Karpas-422 (cell line): ENCODE measurements around the gene STK36. TPM values are rescaled to one million over a fixed set of nuclear protein-coding genes. Genes with fewer than 3 reads are reported as not detected.
A peak's percentile ranks its signal among the peaks of the same experiment; 100 is the strongest.

Experiments
- DNase-seq: peaks from one replicate; pipeline ENCODE4 v3.0.0-alpha.2; 2015
- H2AFZ ChIP-seq: fragments of 200-600 bp; sonication (generic); 2 replicates; pipeline ENCODE4 v1.6.1; 2014; ENCODE audit warnings: antibody characterized with exemption, low read length, mixed read lengths
- H3K27ac ChIP-seq: fragments of 200-600 bp; sonication (generic); 2 replicates; pipeline ENCODE4 v1.5.1; 2014; ENCODE audit warnings: mild to moderate bottlenecking, low read length, moderate library complexity
- H3K27me3 ChIP-seq: fragments of 200-600 bp; sonication (generic); 2 replicates; pipeline ENCODE4 v1.6.1; 2014; ENCODE audit warnings: low read length, mixed read lengths
- H3K36me3 ChIP-seq: fragments of 200-600 bp; sonication (generic); 2 replicates; pipeline ENCODE4 v1.6.1; 2014; ENCODE audit warnings: low read length, mixed read lengths; ENCODE audit not compliant: insufficient read depth
- H3K4me1 ChIP-seq: fragments of 200-600 bp; sonication (generic); 2 replicates; pipeline ENCODE4 v1.6.1; 2014; ENCODE audit warnings: mild to moderate bottlenecking, low read length, mixed read lengths
- H3K4me2 ChIP-seq: fragments of 200-600 bp; sonication (generic); 2 replicates; pipeline ENCODE4 v1.6.1; 2014; ENCODE audit warnings: low read length, low read depth, mild to moderate bottlenecking; ENCODE audit not compliant: poor library complexity, severe bottlenecking
- H3K4me3 ChIP-seq: fragments of 200-600 bp; sonication (generic); 2 replicates; pipeline ENCODE4 v1.5.1; 2014; ENCODE audit warnings: mild to moderate bottlenecking, antibody characterized with exemption, low read length, mixed read lengths
- H3K79me2 ChIP-seq: fragments of 200-600 bp; sonication (generic); 2 replicates; pipeline ENCODE4 v1.6.1; 2014; ENCODE audit warnings: mild to moderate bottlenecking, low read length, mixed read lengths
- H3K9ac ChIP-seq: fragments of 200-600 bp; sonication (generic); 2 replicates; pipeline ENCODE4 v1.6.0; 2014; ENCODE audit warnings: low read length
- H3K9me2 ChIP-seq: fragments of 200-600 bp; sonication (generic), shearing (Covaris generic); replicated peaks from 2 replicates; pipeline ENCODE4 v1.6.0; 2014; ENCODE audit warnings: mild to moderate bottlenecking, low read length, moderate library complexity; ENCODE audit not compliant: insufficient read depth
- H3K9me3 ChIP-seq: fragments of 300-700, 200-600 bp; sonication (generic); 2 replicates; pipeline ENCODE4 v1.6.1; 2014; ENCODE audit warnings: low read length, mixed read lengths
- H4K20me1 ChIP-seq: fragments of 200-600 bp; sonication (generic); 2 replicates; pipeline ENCODE4 v1.6.1; 2014; ENCODE audit warnings: mild to moderate bottlenecking, antibody characterized with exemption, low read length, low read depth; ENCODE audit not compliant: insufficient read depth
- total RNA-seq: library from RNA; depleted of rRNA; stranded (reverse); fragments of >200 nt; shearing (Covaris generic); gene quantifications from 2 replicates; pipeline ENCODE4 v1.2.3, GENCODE V29; 2014; ENCODE audit warnings: low replicate concordance; rRNA removed

The STK36 gene, protein sequence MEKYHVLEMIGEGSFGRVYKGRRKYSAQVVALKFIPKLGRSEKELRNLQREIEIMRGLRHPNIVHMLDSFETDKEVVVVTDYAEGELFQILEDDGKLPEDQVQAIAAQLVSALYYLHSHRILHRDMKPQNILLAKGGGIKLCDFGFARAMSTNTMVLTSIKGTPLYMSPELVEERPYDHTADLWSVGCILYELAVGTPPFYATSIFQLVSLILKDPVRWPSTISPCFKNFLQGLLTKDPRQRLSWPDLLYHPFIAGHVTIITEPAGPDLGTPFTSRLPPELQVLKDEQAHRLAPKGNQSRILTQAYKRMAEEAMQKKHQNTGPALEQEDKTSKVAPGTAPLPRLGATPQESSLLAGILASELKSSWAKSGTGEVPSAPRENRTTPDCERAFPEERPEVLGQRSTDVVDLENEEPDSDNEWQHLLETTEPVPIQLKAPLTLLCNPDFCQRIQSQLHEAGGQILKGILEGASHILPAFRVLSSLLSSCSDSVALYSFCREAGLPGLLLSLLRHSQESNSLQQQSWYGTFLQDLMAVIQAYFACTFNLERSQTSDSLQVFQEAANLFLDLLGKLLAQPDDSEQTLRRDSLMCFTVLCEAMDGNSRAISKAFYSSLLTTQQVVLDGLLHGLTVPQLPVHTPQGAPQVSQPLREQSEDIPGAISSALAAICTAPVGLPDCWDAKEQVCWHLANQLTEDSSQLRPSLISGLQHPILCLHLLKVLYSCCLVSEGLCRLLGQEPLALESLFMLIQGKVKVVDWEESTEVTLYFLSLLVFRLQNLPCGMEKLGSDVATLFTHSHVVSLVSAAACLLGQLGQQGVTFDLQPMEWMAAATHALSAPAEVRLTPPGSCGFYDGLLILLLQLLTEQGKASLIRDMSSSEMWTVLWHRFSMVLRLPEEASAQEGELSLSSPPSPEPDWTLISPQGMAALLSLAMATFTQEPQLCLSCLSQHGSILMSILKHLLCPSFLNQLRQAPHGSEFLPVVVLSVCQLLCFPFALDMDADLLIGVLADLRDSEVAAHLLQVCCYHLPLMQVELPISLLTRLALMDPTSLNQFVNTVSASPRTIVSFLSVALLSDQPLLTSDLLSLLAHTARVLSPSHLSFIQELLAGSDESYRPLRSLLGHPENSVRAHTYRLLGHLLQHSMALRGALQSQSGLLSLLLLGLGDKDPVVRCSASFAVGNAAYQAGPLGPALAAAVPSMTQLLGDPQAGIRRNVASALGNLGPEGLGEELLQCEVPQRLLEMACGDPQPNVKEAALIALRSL (N-terminal part only)
- 31.0 and 33.5 TPM in 2 replicates for total RNA-seq

DNA sequence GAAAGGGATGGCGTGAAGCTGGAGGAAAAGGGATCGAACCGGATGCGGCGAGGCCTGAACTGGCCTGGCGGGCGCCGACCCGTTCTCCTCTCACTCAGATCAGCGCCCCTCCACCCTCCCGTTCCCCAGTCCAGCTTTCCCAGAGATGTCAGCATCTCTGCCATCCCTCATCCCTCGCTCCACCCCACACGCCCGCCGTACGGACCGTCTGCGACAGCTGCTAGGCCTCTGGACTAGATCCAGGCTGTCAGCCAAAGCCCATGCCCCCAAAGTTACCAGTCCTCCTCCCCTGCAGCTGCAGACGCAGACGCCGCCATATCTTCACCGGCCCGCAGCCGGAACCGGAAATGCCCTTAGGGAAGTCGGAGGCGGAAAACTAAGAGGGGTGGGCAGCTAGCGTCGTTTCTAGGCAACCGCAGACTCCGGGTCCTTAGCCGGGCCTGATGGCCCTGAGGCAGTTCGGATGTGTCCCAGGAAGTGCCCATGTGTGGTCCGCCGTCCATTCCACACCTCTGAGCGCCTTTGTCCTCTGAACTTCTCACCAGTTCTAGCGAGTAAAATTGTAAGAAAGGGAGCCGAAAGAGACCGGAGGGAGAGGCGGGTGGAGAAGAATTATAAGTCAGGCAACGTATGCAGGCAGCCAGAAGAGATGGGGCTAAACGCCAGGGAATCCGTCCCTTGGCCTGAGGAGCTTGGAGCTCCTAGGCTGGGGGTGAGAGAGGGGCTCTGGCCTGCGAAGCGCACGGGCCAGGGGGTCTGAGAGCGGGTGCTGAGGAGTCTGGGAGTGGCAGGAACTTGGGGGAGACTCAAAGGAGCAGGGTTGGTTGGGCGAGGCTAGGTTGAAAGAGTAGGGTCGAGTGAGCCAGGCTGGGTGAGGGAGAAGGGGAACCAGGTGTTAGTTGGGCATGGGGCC is at the start of gene STK36, which contains the start of gene RNF25:
STK36 (plus strand) TSS at position 433 of the 913 bp plus-strand sequence. CDS start 744 bp downstream, outside the sequence.
RNF25 (minus strand) TSS at position 349 of the 913 bp plus-strand sequence; CDS start at position 317, 32 bp downstream.
- Histone ChIP-seq H4K20me1 (no peaks in the 10 kb centered on the region), H3K9ac (peak within 1 kb of the TSS; percentile 75), H3K9me2 (no peaks in the 10 kb centered on the region), H3K4me2 (peak within 1 kb of the TSS; percentile 95), H3K4me1 (peaks cover 16% of the 10 kb centered on the region), H3K4me3 (peak within 1 kb of the TSS; percentile 81), H3K27me3 (no peaks in the 10 kb centered on the region), H3K79me2 (peaks cover 32% of the 10 kb centered on the region), H3K27ac (peak within 1 kb of the TSS; percentile 33; the same call in 1 of the 2 replicates), H3K9me3 (no peaks in the 10 kb centered on the region), H3K36me3 (no peaks in the 10 kb centered on the region), H2AFZ (peak within 1 kb of the TSS; percentile 9; the same call in 1 of the 2 replicates)
- peak; percentile 96 for DNase-seq

DNA sequence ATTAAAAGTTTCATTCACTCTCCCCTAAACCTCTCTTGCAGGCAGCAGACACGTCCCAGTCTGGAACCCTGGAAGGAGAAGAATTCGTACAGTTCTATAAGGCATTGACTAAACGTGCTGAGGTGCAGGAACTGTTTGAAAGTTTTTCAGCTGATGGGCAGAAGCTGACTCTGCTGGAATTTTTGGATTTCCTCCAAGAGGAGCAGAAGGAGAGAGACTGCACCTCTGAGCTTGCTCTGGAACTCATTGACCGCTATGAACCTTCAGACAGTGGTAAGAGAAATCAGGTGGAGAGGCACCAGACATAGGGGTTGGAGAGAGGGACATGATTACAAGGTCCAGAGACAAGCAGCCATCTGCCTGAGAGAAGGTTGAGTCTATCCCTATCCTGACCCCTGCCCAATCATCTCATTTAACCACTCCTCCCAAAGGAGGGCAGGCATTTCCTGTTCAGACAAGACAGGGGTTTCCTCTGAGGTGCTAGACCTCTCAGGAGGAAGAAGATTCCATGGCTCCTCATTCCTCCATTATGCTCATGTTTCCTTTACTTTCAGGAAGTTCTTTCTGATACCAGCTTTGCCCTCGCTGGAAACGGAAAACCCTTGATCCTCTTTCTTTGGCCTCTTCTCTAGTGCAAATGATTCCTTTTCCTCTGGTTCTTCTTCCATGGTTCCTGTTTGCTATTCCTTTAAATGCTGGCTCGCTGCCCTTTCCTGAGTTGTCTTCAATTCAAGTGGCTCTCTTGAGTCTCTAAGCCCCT is 49.1 kb upstream of the STK36 start:
- no peak overlapping the region for H3K4me2 ChIP-seq
- H4K20me1 ChIP-seq: no peaks in the 10 kb centered on the region
- H3K27me3 ChIP-seq: no peaks in the 10 kb centered on the region
- no peak for DNase-seq
- no peaks in the 10 kb centered on the region for H3K36me3 ChIP-seq
- H3K4me3 ChIP-seq: no peak overlapping the region
- no peak overlapping the region for H2AFZ ChIP-seq
- H3K27ac ChIP-seq: no peak overlapping the region
- no peaks in the 10 kb centered on the region for H3K4me1 ChIP-seq
- H3K9me2 ChIP-seq: no peaks in the 10 kb centered on the region
- H3K79me2 ChIP-seq: no peaks in the 10 kb centered on the region
- no peak overlapping the region for H3K9ac ChIP-seq
- no peaks in the 10 kb centered on the region for H3K9me3 ChIP-seq

DNA sequence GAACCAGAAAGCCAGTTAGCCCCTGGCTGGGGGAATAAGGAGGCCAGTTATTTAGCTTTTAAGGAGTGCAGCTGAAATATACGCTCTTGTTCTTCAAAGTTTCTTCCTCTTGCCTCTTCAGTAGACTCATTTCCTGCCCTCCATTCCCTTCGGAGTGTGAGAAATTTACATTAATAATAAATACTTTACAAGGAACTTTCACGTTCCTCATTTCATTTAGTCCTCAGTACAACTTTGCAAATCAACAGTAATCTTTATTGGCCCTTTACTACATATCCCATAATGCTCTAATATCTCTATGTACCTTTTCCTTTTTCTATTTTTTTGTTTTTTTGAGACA is 48.5 kb upstream of the STK36 start:
- Histone ChIP-seq H3K27ac (no peak overlapping the region), H3K9me2 (no peaks in the 10 kb centered on the region), H2AFZ (no peak overlapping the region), H3K9me3 (no peaks in the 10 kb centered on the region), H3K4me3 (no peak overlapping the region), H3K9ac (no peak overlapping the region), H3K4me1 (no peaks in the 10 kb centered on the region), H3K4me2 (no peak overlapping the region), H3K36me3 (no peaks in the 10 kb centered on the region), H3K79me2 (no peaks in the 10 kb centered on the region), H4K20me1 (no peaks in the 10 kb centered on the region), H3K27me3 (no peaks in the 10 kb centered on the region)
- no peak for DNase-seq

DNA sequence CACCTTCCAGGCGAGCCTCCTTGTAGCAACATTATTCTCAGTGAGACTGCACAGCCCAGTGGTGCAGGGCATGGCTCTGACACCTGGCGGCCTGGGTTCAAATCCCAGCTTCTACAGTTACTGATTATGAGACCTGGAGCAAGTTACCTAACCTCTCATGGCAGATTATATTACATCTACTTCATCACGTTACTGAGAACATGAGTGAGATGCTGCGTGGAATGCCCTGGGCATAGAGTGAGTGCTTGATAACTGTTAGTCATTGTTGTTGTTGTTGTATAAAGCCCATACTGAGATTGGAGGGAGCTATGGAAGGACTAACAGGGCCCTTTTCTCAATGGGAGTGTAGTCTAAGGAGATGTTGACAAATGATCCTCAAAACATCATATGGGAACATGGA is 45.5 kb upstream of the STK36 start:
- H3K4me1 ChIP-seq: no peaks in the 10 kb centered on the region
- no peaks in the 10 kb centered on the region for H3K9me3 ChIP-seq
- no peaks in the 10 kb centered on the region for H4K20me1 ChIP-seq
- H3K36me3 ChIP-seq: no peaks in the 10 kb centered on the region
- no peaks in the 10 kb centered on the region for H3K27me3 ChIP-seq
- no peaks in the 10 kb centered on the region for H3K9me2 ChIP-seq
- no peaks in the 10 kb centered on the region for H3K79me2 ChIP-seq
- no peak overlapping the region for H3K27ac ChIP-seq
- H3K4me3 ChIP-seq: no peak overlapping the region
- H3K4me2 ChIP-seq: no peak overlapping the region
- DNase-seq: no peak
- no peak overlapping the region for H3K9ac ChIP-seq
- H2AFZ ChIP-seq: no peak overlapping the region

DNA sequence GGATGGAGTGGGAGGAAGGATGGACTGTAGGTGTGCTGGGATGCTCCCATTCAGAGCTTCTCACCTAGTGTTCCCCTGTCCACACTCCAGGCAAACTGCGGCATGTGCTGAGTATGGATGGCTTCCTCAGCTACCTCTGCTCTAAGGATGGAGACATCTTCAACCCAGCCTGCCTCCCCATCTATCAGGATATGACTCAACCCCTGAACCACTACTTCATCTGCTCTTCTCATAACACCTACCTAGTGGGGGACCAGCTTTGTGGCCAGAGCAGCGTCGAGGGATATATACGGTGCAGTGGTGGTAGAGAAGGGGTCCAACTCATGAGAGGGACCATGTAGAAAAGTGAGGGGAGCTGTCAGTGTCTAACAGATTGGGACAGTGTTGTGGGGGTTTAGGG is 43.9 kb upstream of the STK36 start:
- no peak overlapping the region for H3K4me2 ChIP-seq
- H3K9me3 ChIP-seq: no peaks in the 10 kb centered on the region
- no peak overlapping the region for H3K4me3 ChIP-seq
- no peaks in the 10 kb centered on the region for H3K9me2 ChIP-seq
- H4K20me1 ChIP-seq: no peaks in the 10 kb centered on the region
- H3K4me1 ChIP-seq: no peaks in the 10 kb centered on the region
- no peaks in the 10 kb centered on the region for H3K27me3 ChIP-seq
- H3K36me3 ChIP-seq: no peaks in the 10 kb centered on the region
- DNase-seq: no peak
- H2AFZ ChIP-seq: no peak overlapping the region
- no peaks in the 10 kb centered on the region for H3K79me2 ChIP-seq
- H3K9ac ChIP-seq: no peak overlapping the region
- no peak overlapping the region for H3K27ac ChIP-seq

DNA sequence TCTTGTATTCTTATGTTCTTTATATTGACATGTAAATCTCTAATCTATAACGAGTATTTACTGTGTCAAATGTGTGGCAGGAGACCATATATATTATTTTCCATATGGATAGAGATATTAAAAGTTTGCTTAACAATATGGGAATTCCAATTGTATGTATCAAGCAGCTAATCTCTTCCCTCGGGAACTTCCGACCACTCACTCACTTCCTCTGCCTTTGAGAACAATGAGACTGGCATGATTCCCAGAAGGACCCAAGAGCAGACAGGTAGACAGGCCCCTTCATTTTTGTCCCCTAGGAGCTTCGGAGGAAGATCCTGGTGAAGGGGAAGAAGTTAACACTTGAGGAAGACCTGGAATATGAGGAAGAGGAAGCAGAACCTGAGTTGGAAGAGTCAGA is 40.0 kb upstream of the STK36 start:
- no peaks in the 10 kb centered on the region for H3K79me2 ChIP-seq
- no peaks in the 10 kb centered on the region for H3K4me1 ChIP-seq
- H4K20me1 ChIP-seq: no peaks in the 10 kb centered on the region
- H3K9ac ChIP-seq: no peak overlapping the region
- no peak overlapping the region for H3K4me2 ChIP-seq
- H3K9me3 ChIP-seq: no peaks in the 10 kb centered on the region
- H3K27me3 ChIP-seq: no peaks in the 10 kb centered on the region
- H3K4me3 ChIP-seq: no peak overlapping the region
- no peak for DNase-seq
- H3K27ac ChIP-seq: no peak overlapping the region
- H2AFZ ChIP-seq: no peak overlapping the region
- H3K36me3 ChIP-seq: peaks cover 20% of the 10 kb centered on the region
- H3K9me2 ChIP-seq: no peaks in the 10 kb centered on the region

DNA sequence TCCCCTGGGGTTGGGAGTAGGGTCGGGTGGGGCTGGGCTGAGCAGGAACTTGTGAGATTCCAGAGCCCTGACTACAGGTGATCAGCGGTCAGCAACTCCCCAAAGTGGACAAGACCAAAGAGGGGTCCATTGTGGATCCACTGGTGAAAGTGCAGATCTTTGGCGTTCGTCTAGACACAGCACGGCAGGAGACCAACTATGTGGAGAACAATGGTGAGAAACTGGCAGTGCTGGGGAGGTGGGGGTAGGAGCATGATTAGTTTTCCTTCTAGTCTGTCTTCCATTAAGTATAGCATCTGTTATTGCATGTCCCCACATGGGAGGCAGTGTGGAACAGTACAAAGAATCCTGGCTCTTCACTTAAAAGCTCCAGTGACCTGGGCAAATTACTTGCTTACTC is 36.2 kb upstream of the STK36 start:
- no peaks in the 10 kb centered on the region for H3K27me3 ChIP-seq
- no peaks in the 10 kb centered on the region for H3K79me2 ChIP-seq
- peaks cover 28% of the 10 kb centered on the region for H3K36me3 ChIP-seq
- no peak overlapping the region for H3K4me3 ChIP-seq
- H3K9me3 ChIP-seq: no peaks in the 10 kb centered on the region
- no peak overlapping the region for H3K4me2 ChIP-seq
- DNase-seq: no peak
- H3K9ac ChIP-seq: no peak overlapping the region
- H3K9me2 ChIP-seq: no peaks in the 10 kb centered on the region
- no peaks in the 10 kb centered on the region for H4K20me1 ChIP-seq
- no peak overlapping the region for H2AFZ ChIP-seq
- no peaks in the 10 kb centered on the region for H3K4me1 ChIP-seq
- no peak overlapping the region for H3K27ac ChIP-seq
